SU-DHL-6 (cell line): Measurements from ENCODE around the gene KIF9.
"Not testable (repeated sequence)": the region's sequence is repeated elsewhere in the genome, so short reads cannot be mapped to it uniquely, and the experiment has no call there.

Experiments used
- EZH2phosphoT487 ChIP-seq: fragments of 200-600 bp; sonication (generic), shearing (Covaris generic); conservative IDR thresholded peaks from 2 replicates; pipeline ENCODE4 v1.6.1; 2018; ENCODE audit warnings: mild to moderate bottlenecking, antibody characterized with exemption, low read length, moderate library complexity, mixed read lengths
- TF ChIP-seq, protein P1 (sequence below): fragments of 200-600 bp; sonication (generic); IDR thresholded peaks from one replicate; pipeline ENCODE4 v1.5.1; 2017; ENCODE audit warnings: antibody characterized with exemption, mild to moderate bottlenecking, low read length, moderate library complexity; ENCODE audit not compliant: insufficient read depth, poor library complexity, severe bottlenecking

DNA sequence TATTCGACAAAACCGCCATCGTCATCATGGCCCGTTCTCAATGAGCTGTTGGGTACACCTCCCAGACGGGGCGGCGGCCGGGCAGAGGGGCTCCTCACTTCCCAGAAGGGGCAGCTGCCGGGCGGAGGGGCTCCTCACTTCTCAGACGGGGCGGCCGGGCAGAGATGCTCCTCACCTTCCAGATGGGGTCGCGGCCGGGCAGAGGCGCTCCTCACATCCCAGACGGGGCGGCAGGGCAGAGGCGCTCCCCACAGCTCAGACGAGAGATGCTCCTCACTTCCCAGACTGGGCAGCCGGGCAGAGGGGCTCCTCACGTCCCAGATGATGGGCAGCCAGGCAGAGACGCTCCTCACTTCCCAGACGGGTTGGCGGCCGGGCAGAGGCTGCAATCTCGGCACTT, 26.6 kb upstream of the KIF9 start:
- not testable (repeated sequence) for TF ChIP-seq EZH2phosphoT487
- TF ChIP-seq, protein P1, sequence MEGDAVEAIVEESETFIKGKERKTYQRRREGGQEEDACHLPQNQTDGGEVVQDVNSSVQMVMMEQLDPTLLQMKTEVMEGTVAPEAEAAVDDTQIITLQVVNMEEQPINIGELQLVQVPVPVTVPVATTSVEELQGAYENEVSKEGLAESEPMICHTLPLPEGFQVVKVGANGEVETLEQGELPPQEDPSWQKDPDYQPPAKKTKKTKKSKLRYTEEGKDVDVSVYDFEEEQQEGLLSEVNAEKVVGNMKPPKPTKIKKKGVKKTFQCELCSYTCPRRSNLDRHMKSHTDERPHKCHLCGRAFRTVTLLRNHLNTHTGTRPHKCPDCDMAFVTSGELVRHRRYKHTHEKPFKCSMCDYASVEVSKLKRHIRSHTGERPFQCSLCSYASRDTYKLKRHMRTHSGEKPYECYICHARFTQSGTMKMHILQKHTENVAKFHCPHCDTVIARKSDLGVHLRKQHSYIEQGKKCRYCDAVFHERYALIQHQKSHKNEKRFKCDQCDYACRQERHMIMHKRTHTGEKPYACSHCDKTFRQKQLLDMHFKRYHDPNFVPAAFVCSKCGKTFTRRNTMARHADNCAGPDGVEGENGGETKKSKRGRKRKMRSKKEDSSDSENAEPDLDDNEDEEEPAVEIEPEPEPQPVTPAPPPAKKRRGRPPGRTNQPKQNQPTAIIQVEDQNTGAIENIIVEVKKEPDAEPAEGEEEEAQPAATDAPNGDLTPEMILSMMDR = not testable (repeated sequence)
